Measurements from ENCODE around the gene IRX3. TPM values are rescaled to one million over a fixed set of nuclear protein-coding genes. Genes with fewer than 3 reads are reported as not detected.

The IRX3 gene
- total and polyA plus RNA-seq, 10 of the 15 experiments (the other 5 are each of a cell fraction or from before 2014, with no cell fraction given): 0.05 TPM; not detected in 9

- TF ChIP-seq ZZZ3 (IDR thresholded peaks at IDR 0.05; ENCODE audit: control insufficient read depth, insufficient read length, low read depth) (no peak), ZBTB11 (CRISPR knock-in tag; IDR thresholded peaks at IDR 0.05) (no peak), WRNIP1 (IDR thresholded peaks at IDR 0.05; ENCODE audit: borderline replicate concordance, low read depth, low read length) (no peak)
- TF ChIP-seq, protein P1, sequence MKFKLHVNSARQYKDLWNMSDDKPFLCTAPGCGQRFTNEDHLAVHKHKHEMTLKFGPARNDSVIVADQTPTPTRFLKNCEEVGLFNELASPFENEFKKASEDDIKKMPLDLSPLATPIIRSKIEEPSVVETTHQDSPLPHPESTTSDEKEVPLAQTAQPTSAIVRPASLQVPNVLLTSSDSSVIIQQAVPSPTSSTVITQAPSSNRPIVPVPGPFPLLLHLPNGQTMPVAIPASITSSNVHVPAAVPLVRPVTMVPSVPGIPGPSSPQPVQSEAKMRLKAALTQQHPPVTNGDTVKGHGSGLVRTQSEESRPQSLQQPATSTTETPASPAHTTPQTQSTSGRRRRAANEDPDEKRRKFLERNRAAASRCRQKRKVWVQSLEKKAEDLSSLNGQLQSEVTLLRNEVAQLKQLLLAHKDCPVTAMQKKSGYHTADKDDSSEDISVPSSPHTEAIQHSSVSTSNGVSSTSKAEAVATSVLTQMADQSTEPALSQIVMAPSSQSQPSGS (IDR thresholded peaks at IDR 0.05; ENCODE audit: low read length): no peak
Observed at GRCh38 chr16:54266363-54266955, 20.1 kb downstream of the IRX3 start (continued).

GRCh38 chr16:54265575-54266107, 20.9 kb downstream of the IRX3 start:
- intact Hi-C loops (cut with micrococcal nuclease; ENCODE audit: unreplicated experiment) (no loop called here), in situ Hi-C loops (cut with MboI) (no loop called here)
- ATAC-seq (no peak), DNase-seq (ENCODE audit: low read depth, low spot score) (no peak), FAIRE-seq (no peak)
- Histone ChIP-seq H2AFZ (ENCODE audit: control insufficient read depth, low read depth, low read length) (no peak overlapping the region), H3K4me3 (no peak overlapping the region), H3K27ac (ENCODE audit: control insufficient read depth, insufficient read depth) (no peak overlapping the region), H3K27me3 (replicated peaks in 1 of 2; ENCODE audit: control insufficient read depth in 2 of 2, insufficient read depth in 2 of 2, low read length in 1 of 2) (no peaks in the 10 kb centered on the region), H3K36me3 (ENCODE audit: control insufficient read depth in 2 of 2, insufficient read depth in 2 of 2, low read length in 1 of 2) (no peaks in the 10 kb centered on the region), H3K9ac (ENCODE audit: control insufficient read depth, insufficient read depth, low read length) (no peak overlapping the region), H3K79me2 (ENCODE audit: control insufficient read depth, insufficient read depth, low read length) (no peaks in the 10 kb centered on the region), H3K9me3 (replicated peaks; ENCODE audit: control insufficient read depth, insufficient read depth, low read length) (no peaks in the 10 kb centered on the region; the same call in 2 of the 3 replicates), H3K4me1 (ENCODE audit: control insufficient read depth, insufficient read depth, low read length) (no peaks in the 10 kb centered on the region), H4K20me1 (ENCODE audit: control insufficient read depth, insufficient read depth) (no peaks in the 10 kb centered on the region), H3K4me2 (ENCODE audit: control insufficient read depth, insufficient read depth) (no peak overlapping the region)
- TF ChIP-seq TBL1XR1 (IDR thresholded peaks at IDR 0.05; ENCODE audit: low read depth, low read length): no peak
- no peak for TF ChIP-seq SIX5 (IDR thresholded peaks at IDR 0.05; ENCODE audit: low read depth, low read length, severe bottlenecking)
- no peak for TF ChIP-seq SKIL (IDR thresholded peaks at IDR 0.05; ENCODE audit: low read depth, poor library complexity, severe bottlenecking)
- TF ChIP-seq SP1 (IDR thresholded peaks at IDR 0.05; ENCODE audit: low read depth, low read length): no peak
- TF ChIP-seq RFX5 (IDR thresholded peaks at IDR 0.05; ENCODE audit: low read depth, low read length): no peak
- no peak for TF ChIP-seq RB1 (IDR thresholded peaks at IDR 0.05; ENCODE audit: borderline replicate concordance)
- ChIA-PET SMC1A (ENCODE audit: uncharacterized antibody, unreplicated experiment) (no interaction called here), RAD21 (ENCODE audit: unreplicated experiment) (no interaction called here), CTCF (no interaction called here), POLR2A (no interaction called here)
- no TSS peak for BruUV-seq (replicated peaks)
- WGBS (ENCODE audit: insufficient coverage, insufficient replicate concordance, low lambda C conversion rate, missing lambda C conversion rate): 22% methylated on average over 7 of the region's 7 CpGs

Data from GM12878 (cell line).